CD14-positive monocyte (primary cell): ENCODE results near the gene LPIN2. TPM values are rescaled to one million over a fixed set of nuclear protein-coding genes. Genes with fewer than 3 reads are reported as not detected.

Experiments used
- DNase-seq, 3 donors: peaks; one replicate each; pipeline ENCODE4 v3.0.0-alpha.2; 2011 to 2022
- H2AFZ ChIP-seq: 2 replicates; pipeline ENCODE4 v1.6.0; 2012; ENCODE audit warnings: mild to moderate bottlenecking, low read depth, low read length, inconsistent platforms; ENCODE audit not compliant: insufficient read depth, poor library complexity, severe bottlenecking
- H3K27ac ChIP-seq, 2 donors: 1 replicate in 1 of 2; 2 replicates in 1 of 2; pipeline ENCODE4 v1.5.1; 2012 to 2013; ENCODE audit warnings: low read length in 2 of 2, control low read depth in 1 of 2, inconsistent platforms in 1 of 2, low read depth in 1 of 2, mild to moderate bottlenecking in 1 of 2
- H3K27me3 ChIP-seq, 2 donors: one replicate each; pipeline versions ENCODE4 v1.6.0 to v1.6.1; 2011 to 2013; ENCODE audit warnings: low read length in 2 of 2; ENCODE audit not compliant: control insufficient read depth in 2 of 2, insufficient read depth in 2 of 2
- H3K36me3 ChIP-seq, 2 donors: replicated peaks in 1 of 2; 1 replicate in 1 of 2; 2 replicates in 1 of 2; pipeline versions ENCODE4 v1.5.1 to v1.6.1; 2012 to 2013; ENCODE audit warnings: low read length in 2 of 2, control low read depth in 1 of 2, inconsistent platforms in 1 of 2, mild to moderate bottlenecking in 1 of 2; ENCODE audit not compliant: insufficient read depth in 2 of 2, control insufficient read depth in 1 of 2
- H3K4me1 ChIP-seq, 2 donors: 1 replicate in 1 of 2; 2 replicates in 1 of 2; pipeline versions ENCODE4 v1.5.1 to v1.6.1; 2012 to 2013; ENCODE audit warnings: low read length in 2 of 2, control low read depth in 1 of 2, inconsistent platforms in 1 of 2, mild to moderate bottlenecking in 1 of 2, moderate library complexity in 1 of 2; ENCODE audit not compliant: insufficient read depth in 2 of 2, control insufficient read depth in 1 of 2
- H3K4me2 ChIP-seq: replicated peaks from 2 replicates; pipeline ENCODE3; 2012; ENCODE audit warnings: low read length, moderate library complexity, mild to moderate bottlenecking; ENCODE audit not compliant: poor library complexity, severe bottlenecking; ENCODE audit errors: extremely low read depth
- H3K4me3 ChIP-seq, 3 experiments: fragments of 200-600 bp in 1 of 3; sonication (generic) in 1 of 3; replicated peaks in 1 of 3; 1 replicate in 2 of 3; 2 replicates in 1 of 3; pipeline ENCODE4 v1.5.1; 2011 to 2013; ENCODE audit warnings: low read length in 3 of 3, mild to moderate bottlenecking in 3 of 3, control low read depth in 2 of 3, low read depth in 2 of 3, inconsistent platforms in 1 of 3, moderate library complexity in 1 of 3
- H3K79me2 ChIP-seq: 2 replicates; pipeline ENCODE4 v1.6.0; 2012; ENCODE audit warnings: mild to moderate bottlenecking, control low read depth, inconsistent platforms, low read length, moderate library complexity; ENCODE audit not compliant: insufficient read depth
- H3K9ac ChIP-seq: 2 replicates; pipeline ENCODE4 v1.6.0; 2017; ENCODE audit warnings: low read length, mild to moderate bottlenecking; ENCODE audit not compliant: insufficient read depth, poor library complexity, severe bottlenecking
- H3K9me3 ChIP-seq, 2 donors: replicated peaks in 1 of 2; 1 replicate in 1 of 2; 2 replicates in 1 of 2; pipeline versions ENCODE4 v1.5.1 to v1.6.1; 2012 to 2013; ENCODE audit warnings: low read length in 2 of 2, control low read depth in 1 of 2; ENCODE audit not compliant: control insufficient read depth in 1 of 2, insufficient read depth in 1 of 2
- H4K20me1 ChIP-seq: 2 replicates; pipeline ENCODE4 v1.6.0; 2012; ENCODE audit warnings: mild to moderate bottlenecking, low read length, control low read depth, moderate library complexity; ENCODE audit not compliant: insufficient read depth
- H3K27ac Mint-ChIP-seq, 7 donors: one replicate each; pipeline ENCODE4 v1.8.0; 2020; ENCODE audit warnings: mild to moderate bottlenecking in 7 of 7, mixed read lengths in 7 of 7, moderate library complexity in 6 of 7, inconsistent platforms in 2 of 7
- H3K27me3 Mint-ChIP-seq, 3 donors: one replicate each; pipeline ENCODE4 v1.8.0; 2021 to 2022; ENCODE audit warnings: low read depth in 3 of 3, mild to moderate bottlenecking in 3 of 3, mixed read lengths in 3 of 3, moderate library complexity in 3 of 3, inconsistent platforms in 1 of 3
- H3K36me3 Mint-ChIP-seq, 2 donors: one replicate each; pipeline ENCODE4 v1.8.0; 2020; ENCODE audit warnings: mixed read lengths in 2 of 2, inconsistent platforms in 1 of 2, mild to moderate bottlenecking in 1 of 2
- H3K4me1 Mint-ChIP-seq: one replicate; pipeline ENCODE4 v1.8.0; 2020; ENCODE audit warnings: mild to moderate bottlenecking, mixed read lengths
- H3K4me3 Mint-ChIP-seq, 2 donors: one replicate each; pipeline ENCODE4 v1.8.0; 2020; ENCODE audit warnings: mild to moderate bottlenecking in 2 of 2, mixed read lengths in 2 of 2, moderate library complexity in 1 of 2
- H3K9me3 Mint-ChIP-seq, 7 donors: one replicate each; pipeline ENCODE4 v1.8.0; 2020 to 2022; ENCODE audit warnings: mixed read lengths in 7 of 7, mild to moderate bottlenecking in 6 of 7, moderate library complexity in 6 of 7, inconsistent platforms in 2 of 7
- WGBS: methylation state at CpG from one replicate; pipeline ENCODE4 v1.1.5; 2013; ENCODE audit warnings: missing lambda C conversion rate; ENCODE audit not compliant: insufficient coverage; 5-methylcytosine and 5-hydroxymethylcytosine counted together
- intact Hi-C, 2 donors: fragments of 100-400 bp; cut with micrococcal nuclease; formaldehyde crosslinking; loops; one replicate each; pipeline versions ENCODE4 v1.15.0 to v1.15.1; 2023
- polyA plus RNA-seq, 3 donors: library from polyadenylated mRNA; depleted of rRNA in 1 of 3; unstranded in 2 of 3; stranded (reverse) in 1 of 3; fragments of 300-500 nt in 2 of 3; fragments of >200 nt in 1 of 3; fragmentation: Illumina TruSeq in 2 of 3; gene quantifications; 1 replicate in 2 of 3; 2 replicates in 1 of 3; pipeline ENCODE4 v1.2.3, GENCODE V29; 2012 to 2021
- TF ChIP-seq, protein P1 (sequence below): fragments of 200-600 bp; IDR thresholded peaks from one replicate; pipeline ENCODE4 v1.8.0; 2022; ENCODE audit warnings: antibody characterized with exemption, mild to moderate bottlenecking

The LPIN2 gene
- polyA plus RNA-seq, 3 donors: 9.3 to 16.3 (median 10.3) TPM

GRCh38 chr18:2984091-2984490 is 28.9 kb downstream of the LPIN2 start:
- Histone ChIP-seq H3K36me3 (no peaks in the 10 kb centered on the region), H3K9me3 (no peaks in the 10 kb centered on the region), H3K27ac (no peak overlapping the region), H2AFZ (no peak overlapping the region), H3K4me3 (no peak overlapping the region), H3K27me3 (no peaks in the 10 kb centered on the region), H3K9ac (no peak overlapping the region), H3K4me2 (no peak overlapping the region), H3K79me2 (peaks cover 83% of the 10 kb centered on the region), H4K20me1 (peaks cover 15% of the 10 kb centered on the region), H3K4me1 (peaks cover 50 to 66% of the 10 kb centered on the region in 2 donors)
- Mint-ChIP-seq H3K36me3 (peaks cover 16% of the 10 kb centered on the region in 2 donors), H3K4me1 (peaks cover 62% of the 10 kb centered on the region), H3K27ac (peak overlapping the region in 3 of 7 donors; percentile 32 to 54 (median 33)), H3K27me3 (peaks cover 0 to 1% (median 0%) of the 10 kb centered on the region in 3 donors), H3K9me3 (no peaks in the 10 kb centered on the region), H3K4me3 (no peak overlapping the region)
- TF ChIP-seq, protein P1, sequence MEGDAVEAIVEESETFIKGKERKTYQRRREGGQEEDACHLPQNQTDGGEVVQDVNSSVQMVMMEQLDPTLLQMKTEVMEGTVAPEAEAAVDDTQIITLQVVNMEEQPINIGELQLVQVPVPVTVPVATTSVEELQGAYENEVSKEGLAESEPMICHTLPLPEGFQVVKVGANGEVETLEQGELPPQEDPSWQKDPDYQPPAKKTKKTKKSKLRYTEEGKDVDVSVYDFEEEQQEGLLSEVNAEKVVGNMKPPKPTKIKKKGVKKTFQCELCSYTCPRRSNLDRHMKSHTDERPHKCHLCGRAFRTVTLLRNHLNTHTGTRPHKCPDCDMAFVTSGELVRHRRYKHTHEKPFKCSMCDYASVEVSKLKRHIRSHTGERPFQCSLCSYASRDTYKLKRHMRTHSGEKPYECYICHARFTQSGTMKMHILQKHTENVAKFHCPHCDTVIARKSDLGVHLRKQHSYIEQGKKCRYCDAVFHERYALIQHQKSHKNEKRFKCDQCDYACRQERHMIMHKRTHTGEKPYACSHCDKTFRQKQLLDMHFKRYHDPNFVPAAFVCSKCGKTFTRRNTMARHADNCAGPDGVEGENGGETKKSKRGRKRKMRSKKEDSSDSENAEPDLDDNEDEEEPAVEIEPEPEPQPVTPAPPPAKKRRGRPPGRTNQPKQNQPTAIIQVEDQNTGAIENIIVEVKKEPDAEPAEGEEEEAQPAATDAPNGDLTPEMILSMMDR: no peak
- no peak for DNase-seq
- intact Hi-C loops: loop anchor here in 1 of 2 donors (10.0 kb wide), 1 partner anchor 139 kb away; the partner anchor contains the start of gene EMILIN2
- WGBS: no CpG with 5 or more reads among the region's 3 CpGs

GRCh38 chr18:2983296-2983695 is 29.6 kb downstream of the LPIN2 start:
- no peaks in the 10 kb centered on the region for H3K36me3 ChIP-seq
- H3K27me3 Mint-ChIP-seq: peaks cover 0 to 4% (median 0%) of the 10 kb centered on the region in 3 donors
- H3K4me3 Mint-ChIP-seq: no peak overlapping the region
- DNase-seq: no peak
- H4K20me1 ChIP-seq: peaks cover 13% of the 10 kb centered on the region
- no peak overlapping the region for H2AFZ ChIP-seq
- H3K9me3 Mint-ChIP-seq: no peaks in the 10 kb centered on the region
- H3K4me3 ChIP-seq: no peak overlapping the region
- H3K9me3 ChIP-seq: no peaks in the 10 kb centered on the region
- TF ChIP-seq, protein P1: no peak
- H3K27ac Mint-ChIP-seq: peak overlapping the region in 3 of 7 donors; percentile 61 to 94 (median 81)
- no peak overlapping the region for H3K9ac ChIP-seq
- H3K27ac ChIP-seq: peak overlapping the region in 1 of 2 donors; percentile 95
- H3K4me2 ChIP-seq: no peak overlapping the region
- WGBS: no CpG with 5 or more reads among the region's 2 CpGs
- intact Hi-C loops: loop anchor here in 1 of 2 donors (10.0 kb wide), 1 partner anchor 138 kb away; the partner anchor contains the start of gene EMILIN2
- peaks cover 16 to 18% of the 10 kb centered on the region in 2 donors for H3K36me3 Mint-ChIP-seq
- H3K79me2 ChIP-seq: peaks cover 83% of the 10 kb centered on the region
- peaks cover 58 to 74% of the 10 kb centered on the region in 2 donors for H3K4me1 ChIP-seq
- peaks cover 69% of the 10 kb centered on the region for H3K4me1 Mint-ChIP-seq
- no peaks in the 10 kb centered on the region for H3K27me3 ChIP-seq
